ENCODE data around the gene CEP63. TPM values are rescaled to one million over a fixed set of nuclear protein-coding genes. Genes with fewer than 3 reads are reported as not detected.

Gene CEP63
- total RNA-seq, 1 experiment from 2014 or later: 32.6 TPM

- no peak for DNase-seq (ENCODE audit: low read depth)
These were observed 122.3 kb downstream of the CEP63 start for GRCh38 chr3:134608023-134608770.

GRCh38 chr3:134608771-134609435 lies 123.0 kb downstream of the CEP63 start:
- no peak for DNase-seq (ENCODE audit: low read depth)

- DNase-seq (ENCODE audit: low read depth): no peak
These were observed 124.1 kb downstream of the CEP63 start for GRCh38 chr3:134609821-134610431.

GRCh38 chr3:134610432-134611385 lies 124.9 kb downstream of the CEP63 start:
- no peak for DNase-seq (ENCODE audit: low read depth)

- no peak for DNase-seq (ENCODE audit: low read depth)
These were observed 125.7 kb downstream of the CEP63 start for GRCh38 chr3:134611516-134611915.

- no peak for DNase-seq (ENCODE audit: low read depth)
These were observed 127.2 kb downstream of the CEP63 start for GRCh38 chr3:134613006-134613520.

GRCh38 chr3:134614955-134615354 lies 129.1 kb downstream of the CEP63 start:
- DNase-seq (ENCODE audit: low read depth): no peak

GRCh38 chr3:134615743-134616142 lies 129.9 kb downstream of the CEP63 start:
- DNase-seq (ENCODE audit: low read depth): no peak

- DNase-seq (ENCODE audit: low read depth): no peak
These were observed 132.0 kb downstream of the CEP63 start for GRCh38 chr3:134617608-134618477.

GRCh38 chr3:134618478-134619300 lies 132.8 kb downstream of the CEP63 start:
- no peak for DNase-seq (ENCODE audit: low read depth)

GRCh38 chr3:134619301-134619615 lies 133.4 kb downstream of the CEP63 start:
- no peak for DNase-seq (ENCODE audit: low read depth)

- DNase-seq (ENCODE audit: low read depth): no peak
These were observed 134.1 kb downstream of the CEP63 start for GRCh38 chr3:134619884-134620445.

GRCh38 chr3:134620476-134621115 lies 134.7 kb downstream of the CEP63 start:
- no peak for DNase-seq (ENCODE audit: low read depth)

GRCh38 chr3:134621854-134622253 lies 136.0 kb downstream of the CEP63 start:
- no peak for DNase-seq (ENCODE audit: low read depth)

- DNase-seq (ENCODE audit: low read depth): no peak
These were observed 137.0 kb downstream of the CEP63 start for GRCh38 chr3:134622806-134623365.

- DNase-seq (ENCODE audit: low read depth): no peak
These were observed 137.9 kb downstream of the CEP63 start for GRCh38 chr3:134623615-134624245.

Data from Daoy (cell line).